Esophagus muscularis mucosa (tissue), 4 donors: ENCODE measurements around the gene CD3D. TPM values are rescaled to one million over a fixed set of nuclear protein-coding genes. Genes with fewer than 3 reads are reported as not detected.
A peak's percentile ranks its signal among the peaks of the same experiment; 100 is the strongest.

ENCODE experiments used
- DNase-seq: peaks from one replicate; pipeline ENCODE4 v3.0.0-alpha.2; 2017; ENCODE audit errors: extremely low spot score
- H3K27ac ChIP-seq, 4 donors: fragments of 200-600 bp; sonication (generic); replicated peaks in 1 of 4; 1 replicate in 3 of 4; 2 replicates in 1 of 4; pipeline ENCODE4 v1.5.1; 2016 to 2019; ENCODE audit warnings: mild to moderate bottlenecking in 1 of 4
- H3K27me3 ChIP-seq, 4 donors: fragments of 200-600 bp; sonication (generic); one replicate each; pipeline versions ENCODE4 v1.5.1 to v1.6.0; 2016 to 2019
- H3K36me3 ChIP-seq, 4 donors: fragments of 200-600 bp; sonication (generic); one replicate each; pipeline ENCODE4 v1.5.1; 2016 to 2019
- H3K4me1 ChIP-seq, 4 donors: fragments of 200-600 bp; sonication (generic); one replicate each; pipeline ENCODE4 v1.5.1; 2016 to 2019
- H3K4me3 ChIP-seq, 4 donors: fragments of 200-600 bp; sonication (generic); 1 replicate in 2 of 4; 2 replicates in 2 of 4; pipeline ENCODE4 v1.5.1; 2016 to 2019; ENCODE audit warnings: mild to moderate bottlenecking in 4 of 4, moderate library complexity in 1 of 4
- H3K9me3 ChIP-seq, 4 donors: fragments of 200-600 bp; sonication (generic); 1 replicate in 3 of 4; 2 replicates in 1 of 4; pipeline ENCODE4 v1.5.1; 2016 to 2019
- CTCF ChIP-seq, 3 experiments: fragments of 200-600 bp in 2 of 3; fragments of 450-650 bp in 1 of 3; sonication (generic) in 2 of 3; IDR thresholded peaks; one replicate each; pipeline ENCODE4 v1.5.1; 2017 to 2019; ENCODE audit warnings: antibody characterized with exemption in 3 of 3, mild to moderate bottlenecking in 2 of 3, moderate library complexity in 1 of 3
- EP300 ChIP-seq: sonication (generic); formaldehyde crosslinking; IDR thresholded peaks from one replicate; pipeline ENCODE4 v1.6.1; 2017; ENCODE audit warnings: antibody characterized with exemption
- POLR2A ChIP-seq: fragments of 450-650 bp; IDR thresholded peaks from one replicate; pipeline ENCODE4 v1.6.1; 2017; ENCODE audit warnings: antibody characterized with exemption, moderate library complexity, mild to moderate bottlenecking, low read depth
- POLR2AphosphoS5 ChIP-seq, 2 donors: sonication (generic); formaldehyde crosslinking; IDR thresholded peaks; one replicate each; pipeline ENCODE4 v1.6.1; 2017; ENCODE audit warnings: antibody characterized with exemption in 2 of 2
- WGBS: methylation state at CpG from one replicate; pipeline ENCODE4 v1.1.5; 2018; 5-methylcytosine and 5-hydroxymethylcytosine counted together
- intact Hi-C: fragments of 100-400 bp; cut with DNase I; formaldehyde crosslinking; loops from one replicate; pipeline ENCODE4 v1.15.1; 2023
- small RNA-seq, 3 donors: library from RNA; depleted of rRNA; stranded (forward); fragments of <200 nt; gene quantifications; one replicate each; pipeline ENCODE3, GENCODE V24; 2016
- total RNA-seq, 4 donors: library from RNA; depleted of rRNA; stranded (reverse); fragments of >200 nt; gene quantifications; one replicate each; pipeline versions ENCODE4 v1.1.0 to v1.2.1, GENCODE V29; 2016

Gene CD3D
- total RNA-seq, 4 donors from 2014 or later, result 0.83 TPM; not detected in 3

DNA sequence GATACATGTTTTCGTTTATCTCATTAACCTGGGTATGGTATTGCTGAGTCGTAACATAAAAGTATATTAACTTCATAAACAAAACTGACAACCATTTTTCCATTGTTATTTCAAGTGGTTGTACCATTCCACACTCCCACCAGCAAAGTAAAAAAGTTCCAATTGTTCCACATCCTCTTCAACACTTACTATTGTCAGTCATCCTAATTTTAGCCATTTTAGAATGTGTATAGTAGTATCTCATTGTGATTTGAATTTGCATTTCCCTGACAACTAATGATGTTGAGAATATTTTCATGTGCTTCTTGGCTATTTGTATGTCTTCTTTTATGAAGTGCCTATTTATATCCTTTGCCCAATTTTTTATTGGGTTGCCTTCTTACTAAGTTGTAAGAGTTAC lies 48.5 kb downstream of the CD3D start:
- H3K27ac ChIP-seq, result no peak overlapping the region
- peaks cover 0 to 20% (median 0%) of the 10 kb centered on the region in 4 donors for H3K27me3 ChIP-seq
- intact Hi-C loops, result loop anchor here (5.0 kb wide), 1 partner anchor 97 kb away; no protein-coding TSS in a partner anchor
- H3K4me3 ChIP-seq, result no peak overlapping the region
- no peaks in the 10 kb centered on the region for H3K9me3 ChIP-seq
- no peak for DNase-seq
- TF ChIP-seq CTCF (IDR thresholded peaks at IDR 0.05) (no peak), EP300 (no peak), POLR2AphosphoS5 (IDR thresholded peaks at IDR 0.05) (no peak), POLR2A (no peak)
- WGBS, result 94% methylated on average over 2 of the region's 2 CpGs
- no peaks in the 10 kb centered on the region for H3K36me3 ChIP-seq
- H3K4me1 ChIP-seq, result no peaks in the 10 kb centered on the region

DNA sequence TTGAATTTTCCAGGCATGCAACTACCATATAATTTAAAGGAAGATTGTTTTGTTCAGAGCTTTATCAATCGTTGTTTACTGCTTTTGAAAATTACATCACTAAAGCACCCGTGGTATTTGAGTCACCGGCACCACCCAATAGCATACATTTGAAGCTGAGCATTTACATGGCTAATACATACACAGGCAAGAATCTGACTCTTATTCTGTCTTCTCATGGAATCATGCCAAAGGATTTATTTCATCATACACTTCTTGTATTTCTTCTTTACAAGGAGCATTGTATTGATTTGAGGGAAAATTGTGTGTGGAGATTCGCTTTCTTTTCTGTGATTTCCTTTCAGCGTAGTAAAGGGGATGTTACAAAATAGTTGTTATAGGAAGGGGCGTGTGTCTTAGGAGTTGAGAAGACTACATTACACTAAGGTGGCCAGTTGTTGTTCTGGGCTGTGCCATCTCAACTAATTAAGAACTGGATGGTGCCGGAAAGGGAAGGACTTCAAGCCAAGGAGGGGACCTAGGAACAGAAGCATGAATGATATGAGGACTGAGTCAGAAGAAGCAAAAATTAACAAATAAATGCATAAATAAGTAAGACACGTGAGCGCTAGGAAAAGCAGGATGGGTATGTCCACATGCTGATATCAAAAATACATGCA lies 50.9 kb downstream of the CD3D start:
- TF ChIP-seq EP300 (no peak), CTCF (IDR thresholded peaks at IDR 0.05) (no peak), POLR2A (no peak), POLR2AphosphoS5 (IDR thresholded peaks at IDR 0.05) (no peak)
- intact Hi-C loops, result loop anchor here (5.0 kb wide), 1 partner anchor 94 kb away; no protein-coding TSS in a partner anchor
- 67% methylated on average over 9 of the region's 9 CpGs for WGBS

DNA sequence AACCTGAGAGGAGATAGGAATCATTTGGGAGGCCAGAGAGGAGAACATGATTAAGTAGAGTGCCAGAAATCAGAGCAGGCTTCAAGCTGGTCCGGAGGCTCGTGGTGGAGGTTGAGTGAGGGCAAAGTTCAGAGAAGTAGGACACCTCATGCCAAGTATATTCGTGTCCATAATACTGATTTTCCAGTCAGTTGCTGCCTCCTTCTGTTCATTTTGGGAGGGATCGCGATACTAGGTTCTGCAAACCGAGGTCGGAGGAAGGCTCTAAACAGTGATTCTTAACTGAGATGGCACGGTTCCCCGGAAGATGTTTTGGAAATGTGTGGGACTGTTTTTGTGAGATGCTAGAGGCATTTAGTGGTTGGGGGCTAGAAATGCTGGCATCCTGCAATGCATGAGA lies 51.6 kb downstream of the CD3D start:
- TF ChIP-seq CTCF (IDR thresholded peaks at IDR 0.05), result peak in 2 of 3 experiments; percentile 11 to 26
- no peak for TF ChIP-seq POLR2A
- TF ChIP-seq POLR2AphosphoS5 (IDR thresholded peaks at IDR 0.05), result no peak
- no peak for TF ChIP-seq EP300
- intact Hi-C loops, result loop anchor here (5.0 kb wide), 1 partner anchor 94 kb away; no protein-coding TSS in a partner anchor

More for the DNA sequence above, 50.9 kb downstream of the CD3D start:
- Histone ChIP-seq H3K4me3 (no peak overlapping the region), H3K4me1 (no peaks in the 10 kb centered on the region), H3K27ac (no peak overlapping the region), H3K36me3 (no peaks in the 10 kb centered on the region), H3K27me3 (peaks cover 0 to 20% (median 0%) of the 10 kb centered on the region in 4 donors), H3K9me3 (no peaks in the 10 kb centered on the region)
- no peak for DNase-seq

DNA sequence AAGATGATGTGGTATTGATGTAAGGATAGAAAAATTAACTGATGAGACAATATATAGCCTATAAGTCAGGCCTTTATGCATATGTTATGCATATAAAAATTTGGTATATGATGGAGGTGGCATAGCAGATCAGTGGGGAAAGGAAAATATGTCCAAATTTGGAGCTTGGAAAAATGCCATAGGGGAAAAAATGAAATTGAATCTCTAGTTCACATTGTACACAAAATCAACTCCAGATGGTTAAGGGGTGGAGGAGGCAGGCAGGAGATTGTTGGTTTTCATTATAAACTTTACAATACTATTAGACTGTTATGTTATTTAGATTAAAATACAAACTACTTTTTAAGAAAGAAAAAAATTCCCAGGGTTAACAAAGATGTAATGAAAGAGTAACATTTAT lies 53.1 kb downstream of the CD3D start:
- no peaks in the 10 kb centered on the region for H3K9me3 ChIP-seq
- no peak overlapping the region for H3K4me3 ChIP-seq
- H3K4me1 ChIP-seq, result no peaks in the 10 kb centered on the region
- no peak for DNase-seq
- intact Hi-C loops, result no loop called here
- no peaks in the 10 kb centered on the region for H3K36me3 ChIP-seq
- no peak for TF ChIP-seq POLR2AphosphoS5 (IDR thresholded peaks at IDR 0.05)
- TF ChIP-seq POLR2A, result no peak
- no peak for TF ChIP-seq EP300
- no peak for TF ChIP-seq CTCF (IDR thresholded peaks at IDR 0.05)
- peaks cover 0 to 20% (median 0%) of the 10 kb centered on the region in 4 donors for H3K27me3 ChIP-seq
- H3K27ac ChIP-seq, result no peak overlapping the region

More for the DNA sequence above, 51.6 kb downstream of the CD3D start:
- WGBS, result 27% methylated on average over 9 of the region's 9 CpGs
- H3K4me1 ChIP-seq, result no peaks in the 10 kb centered on the region
- no peak overlapping the region for H3K4me3 ChIP-seq
- peaks cover 0 to 20% (median 0%) of the 10 kb centered on the region in 4 donors for H3K27me3 ChIP-seq
- no peak for DNase-seq
- no peak overlapping the region for H3K27ac ChIP-seq
- no peaks in the 10 kb centered on the region for H3K36me3 ChIP-seq
- no peaks in the 10 kb centered on the region for H3K9me3 ChIP-seq

Small RNA genes within 50 kb of the gene (small RNA-seq; reads per million reads assigned to genes)
- gene AP001582.1, result 0 reads per million in 3 donors

Other genes starting within 250 kb of the CD3D start
- gene SCN4B, start 189.9 kb downstream of the CD3D start, total RNA-seq, result 1 to 10 TPM; 3.7 to 8.4 (median 4.4) TPM
- 1 to 10 TPM in 1 of 4 donors, under 1 TPM in 3; 0.42 to 1.2 (median 0.67) TPM for gene SCN2B, start 166.1 kb downstream of the CD3D start, total RNA-seq
- 1 to 10 TPM in 3 of 4 donors, under 1 TPM in 1; 0.92 to 8.9 (median 1.2) TPM for gene JAML, start 117.7 kb downstream of the CD3D start, total RNA-seq
- under 1 TPM; 0.42 to 0.52 (median 0.48) TPM for gene MPZL3, start 90.3 kb downstream of the CD3D start, total RNA-seq
- gene MPZL2, start 78.4 kb downstream of the CD3D start, total RNA-seq, result 10 to 100 TPM in 3 of 4 donors, 1 to 10 TPM in 1; 6.6 to 31.6 (median 13.9) TPM
- gene CD3E, start 38.0 kb downstream of the CD3D start, total RNA-seq, result 1 to 10 TPM in 2 of 4 donors, under 1 TPM in 2; 0.42 to 2.8 (median 0.96) TPM
- gene CD3G, start 1.6 kb upstream of the CD3D start, total RNA-seq, result under 1 TPM in 3 of 4 donors, not detected in 1; 0.13 to 0.33 (median 0.23) TPM
- gene UBE4A, start 16.9 kb upstream of the CD3D start, total RNA-seq, result 10 to 100 TPM; 32.0 to 40.8 (median 36.6) TPM
- 10 to 100 TPM; 61.0 to 91.1 (median 69.1) TPM for gene ATP5MG, start 58.9 kb upstream of the CD3D start, total RNA-seq
- 10 to 100 TPM; 61.0 to 68.7 (median 62.1) TPM for gene KMT2A, start 93.8 kb upstream of the CD3D start, total RNA-seq
- gene TTC36, start 184.8 kb upstream of the CD3D start, total RNA-seq, result 1 to 10 TPM in 3 of 4 donors, under 1 TPM in 1; 0.50 to 3.7 (median 1.4) TPM
- gene TMEM25, start 188.5 kb upstream of the CD3D start, total RNA-seq, result 10 to 100 TPM; 35.0 to 56.5 (median 54.0) TPM
- gene IFT46, start 223.2 kb upstream of the CD3D start, total RNA-seq, result 10 to 100 TPM; 21.3 to 31.6 (median 27.9) TPM
- 100 to 1,000 TPM in 2 of 4 donors, 10 to 100 TPM in 2; 83.9 to 115 (median 102) TPM for gene ARCN1, start 229.7 kb upstream of the CD3D start, total RNA-seq